Epithelial cell of proximal tubule (primary cell): ENCODE measurements around the gene TEDC2. TPM values are rescaled to one million over a fixed set of nuclear protein-coding genes. Genes with fewer than 3 reads are reported as not detected.

Experiments
- DNase-seq: peaks from one replicate; pipeline ENCODE4 v3.0.0-alpha.2; 2011; ENCODE audit warnings: low read depth
- H3K4me3 ChIP-seq: 2 replicates; pipeline ENCODE4 v1.5.1; 2011; ENCODE audit warnings: low read depth, mild to moderate bottlenecking, low read length
- CTCF ChIP-seq: conservative IDR thresholded peaks from 2 replicates; pipeline ENCODE4 v1.5.1; 2012; ENCODE audit warnings: low read depth, mild to moderate bottlenecking, low read length
- total RNA-seq: library from RNA; depleted of rRNA; stranded (reverse); fragments of >200 nt; gene quantifications from 2 replicates; pipeline ENCODE4 v1.2.3, GENCODE V29; 2015

The TEDC2 gene
- total RNA-seq, 1 donor from 2014 or later: 26.0 TPM

DNA sequence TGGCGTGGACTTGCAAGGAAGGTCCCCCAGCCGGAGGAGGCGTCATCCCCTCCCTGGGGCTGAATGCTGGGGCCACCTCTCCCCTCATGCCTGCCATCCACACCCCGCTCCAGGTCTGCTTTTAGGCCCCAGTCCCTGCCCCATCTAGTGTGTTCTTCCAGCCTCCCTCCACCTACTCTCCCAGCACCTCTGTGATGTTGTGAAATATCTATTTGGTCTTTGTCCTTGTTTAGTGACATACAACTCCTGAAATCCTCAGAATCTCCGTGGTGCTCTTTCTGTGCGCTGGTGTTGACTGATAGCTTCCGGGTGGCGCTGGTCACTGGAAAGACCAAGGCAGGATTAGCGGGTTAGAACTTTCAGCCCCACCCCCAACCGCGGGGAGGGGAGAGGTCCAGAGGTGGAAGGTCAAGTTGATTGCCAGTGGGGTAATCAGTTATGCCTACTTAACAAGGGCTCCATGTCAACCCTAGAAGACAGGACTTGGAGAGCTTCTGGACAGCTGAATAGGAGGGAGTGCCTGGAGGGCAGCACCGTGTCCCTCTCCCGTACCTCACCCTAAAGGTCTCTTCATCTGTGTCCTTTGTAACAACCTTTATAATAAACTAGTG is 25.1 kb downstream of the TEDC2 start:
- no peak overlapping the region for H3K4me3 ChIP-seq
- DNase-seq: no peak
- TF ChIP-seq CTCF: no peak

DNA sequence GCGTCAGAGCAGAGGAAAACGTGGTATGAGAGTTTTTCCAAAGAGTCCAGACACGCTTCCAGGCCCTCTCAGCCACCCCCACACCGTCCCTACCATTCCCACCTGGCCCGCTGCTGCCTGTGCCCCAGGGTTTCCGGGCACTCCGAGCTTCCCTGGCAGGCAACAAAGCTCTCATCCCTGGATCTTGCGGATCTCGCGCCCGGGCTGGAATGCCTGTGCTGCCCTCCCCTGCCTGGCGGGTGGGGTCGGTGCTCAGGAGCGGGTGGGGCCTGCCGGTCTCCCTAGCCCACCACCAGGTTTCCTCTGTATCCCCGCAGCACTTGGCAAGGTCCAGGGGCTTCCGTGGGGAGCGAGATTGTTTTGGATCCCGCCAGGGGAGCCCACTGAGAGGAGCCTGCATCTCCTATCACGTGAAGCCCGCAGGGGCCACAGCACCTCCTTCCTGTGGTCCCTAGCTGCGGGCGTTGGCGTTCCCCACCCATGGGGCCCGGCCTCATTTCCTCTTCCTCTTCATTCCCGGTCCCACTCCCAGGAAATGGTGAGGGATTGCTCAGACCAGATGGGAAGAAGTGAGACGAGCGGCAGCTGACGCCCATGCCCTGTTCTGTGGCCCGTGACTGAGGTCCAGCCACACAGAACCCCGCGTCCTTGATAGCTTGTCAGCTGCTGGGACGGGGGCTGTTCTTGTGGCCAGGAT is 26.1 kb downstream of the TEDC2 start:
- no peak for TF ChIP-seq CTCF
- H3K4me3 ChIP-seq: no peak overlapping the region
- no peak for DNase-seq

DNA sequence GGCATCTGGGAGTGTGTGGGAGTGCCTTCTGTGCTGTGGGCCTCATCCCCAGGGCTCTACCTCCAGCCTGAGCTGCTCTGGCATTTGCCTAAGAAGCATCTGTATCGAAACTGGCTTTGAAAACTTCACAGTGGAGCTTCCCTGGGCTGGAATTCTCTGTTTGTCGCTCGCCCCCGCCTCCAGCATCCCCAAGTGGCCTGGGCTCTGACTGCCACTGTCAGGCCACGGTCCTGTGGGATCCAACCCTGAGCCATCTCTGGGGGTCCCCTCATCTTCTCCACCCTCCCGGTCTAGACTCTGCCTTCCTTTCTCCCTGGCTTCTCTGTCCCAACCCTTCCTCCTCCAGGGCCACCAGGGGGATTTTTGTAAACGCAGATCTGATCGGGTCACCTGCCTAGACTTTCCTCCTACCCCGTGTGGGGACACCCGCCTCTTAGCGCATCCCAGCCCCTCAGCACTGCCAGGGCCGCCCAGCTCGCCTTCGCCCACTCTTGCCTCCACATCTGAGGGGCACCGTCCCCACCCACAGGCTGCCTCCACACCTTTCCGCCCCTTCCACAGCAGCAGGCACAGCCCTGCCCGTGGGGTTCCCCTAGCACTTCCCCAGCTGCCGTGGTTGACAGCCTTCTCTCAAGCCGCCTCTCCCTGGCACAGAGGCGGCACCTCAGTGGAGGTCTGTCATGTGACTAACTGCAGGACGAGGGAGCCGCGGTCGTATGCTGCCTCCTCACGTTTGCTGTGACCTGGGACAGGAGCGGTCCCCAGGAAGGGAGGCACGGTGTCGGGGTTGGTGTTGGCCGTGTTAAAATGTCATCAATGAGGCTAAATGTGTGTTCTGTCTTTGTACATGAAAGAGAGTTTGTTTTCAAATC is 27.0 kb downstream of the TEDC2 start:
- no peak overlapping the region for H3K4me3 ChIP-seq
- TF ChIP-seq CTCF: peak; percentile 48
- DNase-seq: no peak

DNA sequence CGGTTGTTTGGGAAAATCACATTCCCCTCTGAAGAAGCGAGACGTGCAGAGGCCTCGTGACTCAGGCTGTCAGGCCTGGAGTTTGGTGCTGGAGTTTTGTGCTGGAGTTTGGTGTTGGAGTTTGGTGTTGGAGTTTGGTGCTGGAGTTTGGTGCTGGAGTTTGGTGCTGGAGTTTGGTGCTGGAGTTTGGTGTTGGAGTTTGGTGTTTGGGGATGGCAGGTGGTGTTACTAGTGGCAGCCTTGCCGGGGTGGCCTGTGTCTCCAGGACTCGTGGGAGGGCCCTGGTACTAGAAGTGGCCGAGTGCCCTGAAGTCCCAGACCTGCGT is 27.6 kb downstream of the TEDC2 start:
- TF ChIP-seq CTCF: no peak
- DNase-seq: no peak

GRCh38 chr16:2487903-2488531 is 28.1 kb downstream of the TEDC2 start:
- no peak overlapping the region for H3K4me3 ChIP-seq
- TF ChIP-seq CTCF: no peak
- DNase-seq: no peak

More for the DNA sequence above, 27.6 kb downstream of the TEDC2 start:
- H3K4me3 ChIP-seq: no peak overlapping the region

- TF ChIP-seq CTCF: no peak
- DNase-seq: no peak
Measured at GRCh38 chr16:2489581-2489980, 29.7 kb downstream of the TEDC2 start.

More at GRCh38 chr16:2489581-2489980, 29.7 kb downstream of the TEDC2 start:
- H3K4me3 ChIP-seq: no peak overlapping the region
